Inflammatory macrophage treated with lipopolysaccharide for 4 hours (primary cell): ENCODE measurements around the gene BLOC1S4.
"Not testable (repeated sequence)": the region's sequence is repeated elsewhere in the genome, so short reads cannot be mapped to it uniquely, and the experiment has no call there.

Source experiments
- DNase-seq: peaks from one replicate; pipeline ENCODE4 v3.0.0-alpha.2; 2020

The BLOC1S4 gene

GRCh38 chr4:6746721-6747293 lies 30.8 kb downstream of the BLOC1S4 start:
- no peak for DNase-seq

DNA sequence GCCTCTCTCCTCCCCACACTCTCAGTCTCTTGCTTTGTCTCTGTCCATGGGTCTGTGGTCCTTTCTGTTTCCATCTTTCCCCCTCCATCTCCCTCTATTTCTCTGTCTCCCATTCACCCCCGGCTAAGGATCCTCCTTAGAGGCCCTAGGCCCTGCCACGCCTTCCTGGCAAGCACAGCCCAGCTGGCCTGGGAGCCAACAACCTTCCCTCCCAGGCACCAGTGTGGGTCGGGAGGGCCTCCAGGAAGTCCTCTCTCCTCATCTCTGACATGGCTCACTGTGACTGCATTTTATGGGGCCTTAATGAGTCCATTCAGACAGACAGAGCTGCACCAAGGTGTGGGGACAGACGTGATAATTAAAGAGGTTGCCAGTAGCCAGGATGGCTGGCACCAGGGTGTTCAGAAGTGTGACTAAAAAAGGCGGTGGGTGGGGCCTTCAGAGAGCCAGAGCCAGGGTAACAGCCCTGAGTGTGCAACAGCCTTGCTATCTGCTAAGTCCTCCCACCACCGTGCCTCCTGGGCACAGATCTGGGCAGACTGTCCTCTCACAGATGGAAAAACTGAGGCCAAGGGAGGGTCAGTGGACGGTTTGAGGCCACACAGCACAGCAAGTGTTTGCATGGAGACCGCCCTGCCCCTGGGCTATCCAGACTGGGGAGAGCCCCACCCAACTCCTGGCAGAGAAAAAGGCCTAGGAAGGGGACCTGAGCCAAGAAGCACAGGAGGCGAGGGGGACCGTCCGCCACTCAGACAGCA lies 31.5 kb downstream of the BLOC1S4 start:
- no peak for DNase-seq

DNA sequence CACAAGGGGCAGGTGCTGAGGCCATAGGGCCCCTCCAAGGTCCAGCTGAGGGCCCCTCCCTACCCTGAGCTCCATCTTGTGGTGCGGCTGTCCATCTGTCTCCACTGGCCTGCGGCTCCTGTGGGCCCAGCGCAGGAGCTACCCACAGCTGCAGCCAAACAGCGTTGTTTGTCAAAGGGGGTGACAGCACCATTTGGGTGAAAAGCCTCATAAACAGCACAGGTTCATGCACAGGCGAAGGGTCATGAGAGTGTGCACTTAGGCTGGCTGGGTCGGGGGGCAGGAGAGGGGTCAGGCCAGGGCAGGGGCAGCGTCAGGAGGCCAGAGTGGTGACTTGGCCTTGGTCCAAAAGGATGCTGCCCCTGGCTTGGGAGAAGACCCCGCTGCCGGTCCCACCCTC lies 32.3 kb downstream of the BLOC1S4 start:
- DNase-seq, result no peak

- peak; percentile 89 for DNase-seq
Measured at GRCh38 chr4:6749340-6750171, 33.6 kb downstream of the BLOC1S4 start.

DNA sequence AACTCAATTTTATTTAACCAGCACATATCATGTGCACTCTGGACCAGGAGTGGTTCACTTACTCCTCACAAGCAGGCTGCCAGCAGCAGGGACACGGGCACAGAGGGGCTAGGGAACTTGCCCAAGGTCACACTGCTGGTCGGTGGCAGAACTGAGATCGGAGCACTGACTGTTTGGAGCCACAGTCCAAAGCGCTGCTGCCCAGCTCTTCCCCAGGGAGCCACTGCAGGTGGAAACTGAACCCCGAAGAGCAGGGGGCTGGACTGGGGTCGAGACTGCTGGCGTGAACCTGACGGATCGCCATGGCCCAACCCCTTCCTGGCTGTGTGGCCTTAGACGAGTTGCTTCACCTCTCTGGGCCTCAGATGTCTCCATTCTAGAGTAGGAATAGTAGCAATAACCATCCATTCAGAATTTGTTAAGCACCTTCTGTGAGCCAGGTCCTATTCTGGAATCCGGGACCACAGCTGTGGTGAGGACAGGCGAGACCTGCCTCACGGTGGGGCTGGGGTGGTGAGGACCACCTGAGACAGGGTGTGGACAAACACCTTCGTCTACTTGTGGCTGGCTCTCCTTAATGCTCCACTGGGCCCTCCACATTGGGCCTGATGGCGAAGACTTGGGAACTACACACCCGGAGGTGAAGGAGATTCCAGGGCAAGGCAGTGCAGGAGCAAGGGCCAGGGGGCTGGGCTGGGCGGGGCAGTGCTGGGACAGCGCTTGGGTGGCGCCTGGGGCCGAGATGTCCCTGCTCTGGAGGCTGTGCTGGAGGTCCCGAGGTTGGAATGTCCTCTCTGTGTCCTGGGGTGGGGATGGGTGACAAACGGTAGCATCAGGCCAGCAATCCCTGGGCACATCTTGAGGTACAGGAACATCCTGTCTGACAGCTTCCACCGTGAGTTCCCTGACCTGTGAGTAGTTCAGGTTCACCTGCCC lies 34.6 kb downstream of the BLOC1S4 start:
- DNase-seq, result no peak

DNA sequence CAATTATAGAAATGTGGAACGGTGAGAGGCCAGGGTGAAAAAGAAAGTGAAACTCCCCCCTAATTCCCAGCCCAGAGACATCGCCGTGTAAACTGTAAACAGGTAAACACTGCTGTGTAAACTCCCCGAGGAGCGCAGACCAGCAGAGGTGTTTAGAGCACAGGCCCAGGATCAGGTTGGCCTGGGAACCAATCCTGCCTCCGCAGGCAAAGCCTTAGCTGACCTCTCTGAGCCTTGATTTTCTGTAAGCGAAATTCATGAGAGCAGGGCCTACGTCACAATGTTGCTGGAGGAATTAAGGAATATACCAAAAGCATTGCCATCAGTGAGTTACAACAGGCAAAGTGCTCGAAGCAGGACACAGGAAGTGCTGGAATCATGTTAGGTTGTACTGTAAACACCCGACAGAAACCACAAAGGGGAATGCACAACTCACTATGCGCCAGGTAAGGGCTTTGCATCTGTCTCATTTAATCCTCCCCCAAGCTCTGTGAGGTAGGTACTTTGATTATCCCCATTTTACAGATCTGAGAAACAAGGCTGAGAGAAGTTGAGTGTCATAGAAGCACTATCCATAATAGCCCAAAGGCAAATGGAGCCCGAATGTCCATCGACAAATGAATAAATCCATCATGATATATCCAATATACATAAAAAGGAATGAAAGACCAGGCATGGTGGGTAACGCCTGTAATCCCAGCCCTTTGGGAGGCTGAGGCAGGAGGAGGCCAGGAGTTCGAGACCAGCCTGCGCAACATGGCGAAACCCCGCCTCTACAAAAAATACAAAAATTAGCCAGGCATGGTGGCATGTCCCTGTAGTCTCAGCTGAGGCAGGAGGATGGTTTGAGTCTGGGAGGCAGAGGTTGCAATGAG lies 35.9 kb downstream of the BLOC1S4 start:
- no peak for DNase-seq

GRCh38 chr4:6752486-6752829 lies 36.5 kb downstream of the BLOC1S4 start:
- DNase-seq, result peak; percentile 58

DNA sequence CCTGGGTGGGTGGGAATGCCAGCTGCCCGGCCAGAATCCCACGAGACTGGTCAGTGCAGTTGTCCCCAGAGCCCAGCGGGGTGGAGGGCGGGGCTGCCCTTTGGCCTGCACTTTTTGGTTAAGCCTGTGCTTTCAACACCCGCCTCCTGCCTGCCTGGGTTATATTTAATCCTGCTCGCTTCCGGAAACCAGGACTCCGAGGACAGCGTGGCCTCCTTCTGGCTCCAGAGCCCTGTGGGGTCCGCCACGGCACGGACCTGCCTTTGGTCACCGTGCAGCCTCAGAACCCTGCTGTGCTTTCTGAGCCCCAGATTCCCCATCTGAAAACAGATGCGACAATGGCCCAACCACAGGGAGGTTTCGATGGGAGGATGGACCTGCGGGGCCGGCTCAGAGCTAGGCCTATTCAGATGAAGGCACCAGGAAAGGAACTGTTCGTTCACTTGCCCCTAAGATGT lies 37.2 kb downstream of the BLOC1S4 start:
- DNase-seq, result peak; percentile 16

DNA sequence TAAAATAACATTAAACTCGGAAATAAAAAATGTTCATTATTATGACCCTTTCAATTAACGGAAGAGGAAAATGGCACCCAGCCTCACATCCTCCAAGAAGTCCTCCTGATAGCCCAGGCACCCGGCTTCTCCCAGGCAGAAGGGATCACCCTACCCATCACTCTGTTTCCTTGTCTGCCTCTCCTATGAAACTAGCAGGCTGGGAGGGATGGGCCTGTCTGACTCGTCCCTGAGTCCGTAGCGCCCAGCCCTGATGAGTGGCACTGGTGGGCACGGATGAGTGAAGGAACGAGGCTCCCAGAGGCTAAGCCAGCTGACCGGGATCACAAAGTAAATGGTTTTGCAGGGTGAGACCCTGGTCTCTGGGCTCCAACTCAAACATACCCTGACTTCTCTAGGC lies 37.9 kb downstream of the BLOC1S4 start:
- DNase-seq, result no peak

- DNase-seq, result no peak
Measured at GRCh38 chr4:6754481-6755087, 38.6 kb downstream of the BLOC1S4 start.

DNA sequence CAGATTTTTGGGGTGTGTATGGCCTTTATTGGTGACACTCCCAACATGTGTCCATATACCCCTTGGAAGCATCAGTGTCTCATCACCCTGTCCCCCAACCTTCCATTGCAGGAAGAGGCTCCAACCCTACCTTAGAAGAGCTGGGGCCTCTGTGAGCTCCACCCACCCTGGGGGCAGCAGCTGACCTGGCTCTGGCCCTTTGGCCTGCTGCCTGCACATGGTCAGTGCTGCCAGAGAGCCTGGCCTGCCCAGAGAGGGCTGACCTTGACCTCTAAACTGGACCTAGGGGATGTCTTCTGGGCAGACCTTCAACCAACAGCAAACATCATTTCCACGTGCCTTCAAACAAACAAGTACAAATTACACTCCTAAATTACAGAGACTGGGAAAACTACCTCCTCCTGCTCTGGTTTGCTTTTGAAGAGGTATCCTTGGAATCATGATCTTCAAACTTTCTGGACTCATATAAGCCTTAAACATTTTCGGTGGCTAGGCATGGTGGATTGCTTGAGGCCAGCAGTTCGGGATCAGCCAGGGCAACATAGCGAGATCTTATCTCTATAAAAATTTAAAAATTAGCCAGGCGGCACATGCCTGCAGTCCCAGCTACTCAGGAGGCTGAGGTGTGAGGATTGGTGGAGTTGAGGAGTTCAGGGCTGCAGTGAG lies 39.2 kb downstream of the BLOC1S4 start:
- DNase-seq, result no peak

DNA sequence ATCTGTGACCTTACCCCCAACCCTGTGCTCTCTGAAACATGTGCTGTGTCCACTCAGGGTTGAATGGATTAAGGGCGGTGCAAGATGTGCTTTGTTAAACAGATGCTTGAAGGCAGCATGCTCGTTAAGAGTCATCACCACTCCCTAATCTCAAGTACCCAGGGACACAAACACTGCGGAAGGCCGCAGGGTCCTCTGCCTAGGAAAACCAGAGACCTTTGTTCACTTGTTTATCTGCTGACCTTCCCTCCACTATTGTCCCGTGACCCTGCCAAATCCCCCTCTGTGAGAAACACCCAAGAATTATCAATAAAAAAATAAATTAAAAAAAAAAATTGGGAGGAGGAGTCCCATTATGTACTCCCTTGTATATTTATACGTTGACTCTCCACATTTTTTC lies 40.4 kb downstream of the BLOC1S4 start:
- DNase-seq, result not testable (repeated sequence)

DNA sequence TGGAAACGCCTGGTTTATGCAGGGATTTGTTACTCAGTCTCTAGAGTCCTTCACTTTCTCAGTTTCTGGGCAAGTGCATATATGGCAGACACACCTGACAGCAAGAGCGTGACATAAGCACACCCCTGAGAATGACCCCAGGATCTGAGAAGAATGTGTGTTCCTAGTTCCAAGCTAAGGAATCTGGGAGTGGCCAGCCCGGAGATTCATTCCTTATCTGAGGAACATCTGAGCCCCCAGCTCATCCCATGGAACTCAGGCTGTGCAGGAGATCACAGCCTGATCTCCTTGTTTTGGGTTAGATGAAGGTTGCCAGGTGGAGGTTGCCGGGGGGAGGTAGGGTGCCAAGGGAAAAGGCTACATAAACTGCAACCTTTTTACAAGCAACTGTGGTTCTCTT lies 42.8 kb downstream of the BLOC1S4 start:
- DNase-seq, result no peak

DNA sequence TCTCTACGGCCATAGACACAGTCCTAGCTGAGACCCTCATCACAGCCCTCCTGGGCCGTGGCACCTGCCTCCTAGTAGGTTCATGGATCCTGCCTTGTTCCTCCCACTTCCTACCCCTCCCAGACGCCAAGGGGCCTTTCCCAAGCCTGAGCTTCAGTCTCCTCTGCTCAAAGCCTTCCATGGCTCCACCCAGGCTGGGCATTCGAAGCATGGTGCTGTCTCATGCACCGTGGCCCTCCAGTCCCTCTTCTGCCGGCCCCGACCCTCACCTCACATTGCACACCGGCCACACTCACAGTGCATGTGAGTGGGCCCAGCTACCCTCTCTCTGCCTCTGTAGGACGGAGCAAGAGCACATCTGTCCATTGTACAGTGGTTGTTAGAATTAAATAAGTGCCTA lies 44.9 kb downstream of the BLOC1S4 start:
- DNase-seq, result no peak

- DNase-seq, result no peak
Measured at GRCh38 chr4:6761649-6762615, 46.0 kb downstream of the BLOC1S4 start.

DNA sequence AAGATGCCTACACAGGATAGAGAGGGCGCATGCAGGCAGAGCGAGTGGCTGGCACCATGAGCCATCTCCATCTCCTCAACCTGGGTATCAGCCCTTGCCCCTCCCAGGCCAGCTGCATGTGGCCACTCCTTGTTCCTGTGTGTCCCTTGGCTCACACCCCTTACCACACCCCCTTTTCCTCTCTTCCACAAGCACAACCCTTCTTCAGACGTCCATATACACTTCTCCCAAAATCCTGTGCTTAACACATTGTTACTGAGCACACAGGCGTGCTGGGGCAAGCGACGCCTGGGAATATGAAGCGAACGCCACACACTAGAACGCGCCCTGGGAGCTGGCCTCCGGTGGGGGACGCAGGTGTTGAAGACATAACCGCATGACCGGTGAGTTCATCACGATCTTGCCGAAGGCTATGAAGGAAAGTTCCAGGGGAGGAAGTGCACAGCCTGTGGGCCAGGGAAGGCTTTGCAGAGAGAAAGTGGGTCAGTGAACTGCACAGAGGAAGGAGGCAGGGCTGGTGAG lies 47.4 kb downstream of the BLOC1S4 start:
- DNase-seq, result no peak

DNA sequence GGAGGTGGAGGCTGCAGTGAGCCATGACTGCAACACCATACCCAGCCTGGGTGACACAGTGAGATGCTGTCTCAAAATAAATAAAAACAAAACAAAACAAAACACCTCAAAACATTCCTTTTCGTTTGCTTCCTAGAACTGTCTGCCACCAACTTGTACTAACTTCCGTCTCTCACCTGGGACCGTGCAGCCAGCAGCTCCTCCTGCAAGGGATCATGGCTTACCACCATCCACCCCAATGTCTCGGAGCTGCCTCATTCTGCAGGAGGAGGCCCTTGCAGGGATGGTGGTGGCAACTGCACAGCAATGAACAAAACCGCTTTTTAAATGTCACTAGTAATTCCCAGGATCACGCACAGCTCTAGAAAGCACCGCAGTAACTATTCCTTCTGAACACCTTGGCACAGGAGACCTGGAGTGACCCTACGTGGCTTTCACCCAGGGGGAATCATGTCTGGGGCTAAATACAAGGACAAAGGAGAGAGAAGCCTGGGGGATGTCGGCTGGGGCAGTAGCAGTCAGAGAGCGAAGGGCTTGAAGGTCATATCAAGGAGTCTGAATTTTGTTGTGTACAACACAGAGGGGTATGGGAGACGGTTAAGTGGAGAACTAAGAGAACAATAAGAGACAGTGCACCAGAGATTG lies 49.1 kb downstream of the BLOC1S4 start:
- DNase-seq, result no peak

- DNase-seq, result no peak
Measured at GRCh38 chr4:6765703-6766102, 49.7 kb downstream of the BLOC1S4 start.
